ENCODE measurements around the gene INSR. TPM values are rescaled to one million over a fixed set of nuclear protein-coding genes. Genes with fewer than 3 reads are reported as not detected.
A peak's percentile ranks its signal among the peaks of the same experiment; 100 is the strongest.

INSR gene
- total RNA-seq, 1 donor from 2014 or later = 18.0 TPM

DNA sequence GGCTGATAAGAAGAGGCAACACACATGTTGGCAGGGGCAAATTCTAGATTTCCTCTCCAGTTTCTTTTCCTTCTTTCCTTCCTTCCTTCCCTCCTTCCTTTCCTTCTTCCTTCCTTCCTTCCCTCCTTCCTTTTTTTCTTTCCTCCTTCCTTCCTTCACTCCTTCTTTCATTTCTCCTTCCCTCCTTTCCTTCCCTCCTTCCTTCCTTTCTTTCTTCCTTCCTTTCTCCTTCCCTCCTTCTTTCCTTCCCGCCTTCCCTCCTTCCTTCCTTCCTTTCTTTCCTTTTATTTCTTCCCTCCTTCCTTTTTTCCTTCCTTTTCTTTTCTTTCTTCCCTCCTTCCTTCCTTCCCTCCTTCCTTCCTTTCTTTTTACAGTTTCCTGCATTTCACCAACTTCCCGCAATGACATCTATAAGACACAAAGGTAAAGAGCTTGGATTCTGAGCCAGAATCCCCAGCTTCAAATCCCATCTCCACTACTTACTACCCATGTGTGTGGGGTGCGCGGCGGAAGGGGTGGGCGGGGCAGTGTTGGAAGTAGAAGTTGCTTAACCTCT, 35.3 kb downstream of the INSR start:
- DNase-seq (ENCODE audit: low read depth) = no peak
- H3K4me3 ChIP-seq (ENCODE audit: low read depth, low read length) = no peak overlapping the region
- no peak for TF ChIP-seq CTCF (conservative IDR thresholded peaks at IDR 0.05; ENCODE audit: low read depth, low read length)

GRCh38 chr19:7258041-7258839, 36.0 kb downstream of the INSR start:
- DNase-seq (ENCODE audit: low read depth) = no peak
- TF ChIP-seq CTCF (conservative IDR thresholded peaks at IDR 0.05; ENCODE audit: low read depth, low read length) = no peak
- no peak overlapping the region for H3K4me3 ChIP-seq (ENCODE audit: low read depth, low read length)

DNA sequence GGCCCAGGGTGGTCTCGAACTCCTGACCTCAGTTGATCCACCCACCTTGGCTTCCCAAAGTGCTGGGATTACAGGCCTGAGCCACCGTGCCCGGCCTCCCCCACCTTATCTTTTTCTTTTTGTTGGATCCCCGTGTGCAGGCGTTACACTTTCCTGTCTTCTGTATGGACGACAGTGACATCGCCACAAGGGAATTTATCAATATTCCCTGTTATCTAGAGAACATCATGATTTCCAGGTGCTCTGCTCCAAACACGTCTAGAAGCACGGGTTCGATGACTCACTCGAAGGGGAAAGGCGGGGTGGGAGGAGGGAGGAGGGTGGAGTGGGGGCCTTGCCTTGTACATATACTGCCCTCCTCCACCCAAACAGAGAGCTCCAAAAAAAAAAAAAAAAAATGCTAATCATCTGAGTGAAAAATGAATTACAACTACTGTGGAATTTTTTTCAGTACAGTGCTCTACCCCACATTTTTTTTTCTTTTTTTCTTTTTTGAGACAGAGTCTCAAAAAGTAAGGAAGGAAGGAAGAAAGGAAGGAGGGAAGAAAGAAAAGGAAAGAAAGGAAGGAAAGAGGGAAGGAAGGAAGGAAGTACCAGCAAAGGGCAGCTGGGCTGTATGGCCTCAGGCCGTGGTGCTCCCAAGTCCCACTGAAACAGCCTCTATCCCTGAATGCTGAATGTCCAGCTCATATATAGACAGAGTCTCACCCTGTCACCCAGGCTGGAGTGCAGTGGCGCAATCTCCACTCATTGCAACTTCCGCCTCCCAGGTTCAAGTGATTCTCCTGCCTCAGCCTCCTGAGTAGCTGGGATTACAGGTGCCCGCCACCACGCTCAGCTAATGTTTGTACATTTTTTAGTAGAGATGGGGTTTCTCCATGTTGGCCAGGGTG, 36.8 kb downstream of the INSR start:
- H3K4me3 ChIP-seq (ENCODE audit: low read depth, low read length) = no peak overlapping the region
- TF ChIP-seq CTCF (conservative IDR thresholded peaks at IDR 0.05; ENCODE audit: low read depth, low read length) = no peak
- DNase-seq (ENCODE audit: low read depth) = peak; percentile 36

- no peak overlapping the region for H3K4me3 ChIP-seq (ENCODE audit: low read depth, low read length)
- DNase-seq (ENCODE audit: low read depth) = no peak
- no peak for TF ChIP-seq CTCF (conservative IDR thresholded peaks at IDR 0.05; ENCODE audit: low read depth, low read length)
These were observed 38.6 kb downstream of the INSR start for GRCh38 chr19:7255631-7256030.

GRCh38 chr19:7255119-7255518, 39.1 kb downstream of the INSR start:
- no peak for DNase-seq (ENCODE audit: low read depth)
- H3K4me3 ChIP-seq (ENCODE audit: low read depth, low read length) = no peak overlapping the region
- TF ChIP-seq CTCF (conservative IDR thresholded peaks at IDR 0.05; ENCODE audit: low read depth, low read length) = no peak

DNA sequence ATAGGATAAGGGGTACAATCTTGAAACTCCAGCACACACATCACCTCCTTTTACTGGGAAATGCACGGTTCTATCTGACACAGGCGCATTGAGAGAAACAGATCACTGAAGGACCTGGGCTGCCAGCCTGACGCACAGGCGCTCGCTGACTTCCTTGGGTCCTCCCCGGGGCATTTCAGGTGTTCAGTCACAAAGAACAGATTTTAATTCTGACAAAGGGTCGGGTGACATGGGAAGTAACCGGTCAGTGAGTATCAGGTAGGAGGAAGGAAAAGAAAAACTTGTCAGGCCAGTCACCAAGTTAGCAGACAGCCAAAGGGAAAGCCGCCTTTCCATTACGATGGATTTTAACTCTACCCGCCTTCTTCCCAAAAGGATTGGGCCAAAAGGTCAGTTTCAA, 39.6 kb downstream of the INSR start:
- no peak for DNase-seq (ENCODE audit: low read depth)
- no peak for TF ChIP-seq CTCF (conservative IDR thresholded peaks at IDR 0.05; ENCODE audit: low read depth, low read length)

More for the DNA sequence above, 39.6 kb downstream of the INSR start:
- H3K4me3 ChIP-seq (ENCODE audit: low read depth, low read length) = no peak overlapping the region
